Mammary epithelial cell (primary cell): Measurements from ENCODE around the gene FLT4.

Experiments
- EZH2 ChIP-seq: IDR thresholded peaks from 2 replicates; pipeline ENCODE4 v1.6.1; 2012; ENCODE audit warnings: low read length, inconsistent platforms, borderline replicate concordance
- TF ChIP-seq, protein P1 (sequence below), 2 donors: IDR thresholded peaks in 1 of 2; conservative IDR thresholded peaks in 1 of 2; 2 replicates each; pipeline ENCODE4 v1.5.1; 2011 to 2012; ENCODE audit warnings: inconsistent platforms in 2 of 2, low read length in 2 of 2, mild to moderate bottlenecking in 2 of 2, control low read depth in 1 of 2, low read depth in 1 of 2; ENCODE audit not compliant: insufficient read depth in 1 of 2; ENCODE audit errors: extremely low read depth in 1 of 2

DNA sequence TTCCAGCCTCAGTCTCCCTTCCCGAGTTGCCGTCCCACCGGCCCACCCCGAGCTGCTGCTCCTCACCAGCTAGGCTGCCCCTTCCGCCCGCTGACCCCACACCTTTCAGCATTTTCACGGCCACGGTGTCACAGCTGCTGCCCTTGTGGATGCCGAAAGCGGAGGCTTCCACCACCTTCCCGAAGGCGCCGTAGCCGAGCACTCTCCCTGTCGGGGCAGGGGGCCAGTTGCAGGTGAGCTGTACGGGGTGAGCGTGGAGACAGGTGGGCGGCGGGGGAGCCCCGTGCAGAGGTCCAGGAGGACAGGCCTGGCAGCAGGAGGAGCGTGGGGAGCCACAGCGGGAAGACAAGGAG, 29.9 kb downstream of the FLT4 start:
- TF ChIP-seq, protein P1, sequence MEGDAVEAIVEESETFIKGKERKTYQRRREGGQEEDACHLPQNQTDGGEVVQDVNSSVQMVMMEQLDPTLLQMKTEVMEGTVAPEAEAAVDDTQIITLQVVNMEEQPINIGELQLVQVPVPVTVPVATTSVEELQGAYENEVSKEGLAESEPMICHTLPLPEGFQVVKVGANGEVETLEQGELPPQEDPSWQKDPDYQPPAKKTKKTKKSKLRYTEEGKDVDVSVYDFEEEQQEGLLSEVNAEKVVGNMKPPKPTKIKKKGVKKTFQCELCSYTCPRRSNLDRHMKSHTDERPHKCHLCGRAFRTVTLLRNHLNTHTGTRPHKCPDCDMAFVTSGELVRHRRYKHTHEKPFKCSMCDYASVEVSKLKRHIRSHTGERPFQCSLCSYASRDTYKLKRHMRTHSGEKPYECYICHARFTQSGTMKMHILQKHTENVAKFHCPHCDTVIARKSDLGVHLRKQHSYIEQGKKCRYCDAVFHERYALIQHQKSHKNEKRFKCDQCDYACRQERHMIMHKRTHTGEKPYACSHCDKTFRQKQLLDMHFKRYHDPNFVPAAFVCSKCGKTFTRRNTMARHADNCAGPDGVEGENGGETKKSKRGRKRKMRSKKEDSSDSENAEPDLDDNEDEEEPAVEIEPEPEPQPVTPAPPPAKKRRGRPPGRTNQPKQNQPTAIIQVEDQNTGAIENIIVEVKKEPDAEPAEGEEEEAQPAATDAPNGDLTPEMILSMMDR (conservative IDR thresholded peaks at IDR 0.05 in 1 of 2, IDR thresholded peaks at IDR 0.05 in 1 of 2; ENCODE audit: extremely low read depth in 1 of 2, insufficient read depth in 1 of 2, low read depth in 1 of 2, low read length in 2 of 2) = no peak
- TF ChIP-seq EZH2 = no peak
